Fibroblast of lung (primary cell): ENCODE results near the gene AKAP13.

Experiments used
- EZH2 ChIP-seq: IDR thresholded peaks from 2 replicates; pipeline ENCODE4 v1.5.1; 2012; ENCODE audit warnings: low read length, control low read depth, mild to moderate bottlenecking; ENCODE audit errors: missing control alignments
- TF ChIP-seq, protein P1 (sequence below), 2 donors: IDR thresholded peaks in 1 of 2; conservative IDR thresholded peaks in 1 of 2; 1 replicate in 1 of 2; 2 replicates in 1 of 2; pipeline ENCODE4 v1.5.1; 2011 to 2012; ENCODE audit warnings: low read length in 2 of 2, control low read depth in 1 of 2, inconsistent platforms in 1 of 2, low read depth in 1 of 2, mild to moderate bottlenecking in 1 of 2

DNA sequence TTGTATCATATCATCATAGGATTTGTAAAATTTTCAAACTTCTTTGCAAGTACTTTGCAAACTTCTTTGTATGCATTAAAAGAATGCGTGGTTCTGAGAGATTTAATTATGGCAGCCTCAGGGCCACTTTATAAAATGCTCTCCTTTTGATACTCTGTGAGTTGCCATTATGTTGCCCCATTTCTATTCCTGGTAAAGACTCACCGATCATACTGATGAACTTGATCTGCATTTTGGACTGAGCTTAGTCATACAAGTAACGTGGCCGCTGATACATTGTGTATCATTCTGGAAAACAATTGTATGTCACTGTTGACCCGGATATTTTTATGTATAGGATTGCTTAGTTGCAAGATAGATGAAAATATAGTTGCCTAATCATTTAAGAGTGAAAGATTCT lies 38.8 kb downstream of the AKAP13 start:
- TF ChIP-seq, protein P1, sequence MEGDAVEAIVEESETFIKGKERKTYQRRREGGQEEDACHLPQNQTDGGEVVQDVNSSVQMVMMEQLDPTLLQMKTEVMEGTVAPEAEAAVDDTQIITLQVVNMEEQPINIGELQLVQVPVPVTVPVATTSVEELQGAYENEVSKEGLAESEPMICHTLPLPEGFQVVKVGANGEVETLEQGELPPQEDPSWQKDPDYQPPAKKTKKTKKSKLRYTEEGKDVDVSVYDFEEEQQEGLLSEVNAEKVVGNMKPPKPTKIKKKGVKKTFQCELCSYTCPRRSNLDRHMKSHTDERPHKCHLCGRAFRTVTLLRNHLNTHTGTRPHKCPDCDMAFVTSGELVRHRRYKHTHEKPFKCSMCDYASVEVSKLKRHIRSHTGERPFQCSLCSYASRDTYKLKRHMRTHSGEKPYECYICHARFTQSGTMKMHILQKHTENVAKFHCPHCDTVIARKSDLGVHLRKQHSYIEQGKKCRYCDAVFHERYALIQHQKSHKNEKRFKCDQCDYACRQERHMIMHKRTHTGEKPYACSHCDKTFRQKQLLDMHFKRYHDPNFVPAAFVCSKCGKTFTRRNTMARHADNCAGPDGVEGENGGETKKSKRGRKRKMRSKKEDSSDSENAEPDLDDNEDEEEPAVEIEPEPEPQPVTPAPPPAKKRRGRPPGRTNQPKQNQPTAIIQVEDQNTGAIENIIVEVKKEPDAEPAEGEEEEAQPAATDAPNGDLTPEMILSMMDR (conservative IDR thresholded peaks at IDR 0.05 in 1 of 2, IDR thresholded peaks at IDR 0.05 in 1 of 2; ENCODE audit: low read depth in 1 of 2, low read length in 2 of 2): no peak
- no peak for TF ChIP-seq EZH2
